Measurements from ENCODE around the gene VPS37C.

GRCh38 chr11:61127991-61128390 is 33.2 kb downstream of the VPS37C start:
- TF ChIP-seq CTCF (IDR thresholded peaks at IDR 0.05) (no peak), POLR2AphosphoS5 (IDR thresholded peaks at IDR 0.05; ENCODE audit: low read depth, low read length) (no peak), SIN3A (IDR thresholded peaks at IDR 0.05; ENCODE audit: borderline replicate concordance, insufficient read depth, low read depth, low read length) (no peak), REST (IDR thresholded peaks at IDR 0.05; ENCODE audit: insufficient read depth in 1 of 2, low read depth in 2 of 2, low read length in 1 of 2) (no peak)
